ENCODE results near the gene NCKAP5.

NCKAP5 gene

GRCh38 chr2:133496501-133497269 lies 71.6 kb downstream of the NCKAP5 start:
- H3K4me3 ChIP-seq (ENCODE audit: low read depth, low read length), result no peak overlapping the region
- TF ChIP-seq CTCF (IDR thresholded peaks at IDR 0.05; ENCODE audit: insufficient read depth, low read depth, low read length, missing control alignments), result no peak
- DNase-seq (ENCODE audit: low read depth), result no peak

DNA sequence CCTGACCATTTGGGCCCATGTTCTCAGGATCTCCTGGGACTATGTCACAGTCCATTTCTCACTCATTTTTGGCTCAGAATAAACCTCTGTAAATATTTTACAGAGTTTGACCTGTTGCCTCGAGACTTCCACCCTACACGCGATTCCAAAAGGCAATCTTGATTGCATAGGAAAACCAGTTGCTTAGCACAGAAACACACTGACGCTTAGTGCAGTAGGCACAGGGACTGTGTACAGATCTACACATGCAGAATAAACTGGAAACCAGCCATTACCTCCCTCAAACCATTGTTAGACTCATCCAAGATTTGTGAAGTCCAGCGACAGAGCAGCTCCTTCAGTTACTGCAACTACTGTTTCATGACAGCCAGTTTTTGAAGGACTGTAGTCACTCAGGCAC lies 73.0 kb downstream of the NCKAP5 start:
- TF ChIP-seq CTCF (IDR thresholded peaks at IDR 0.05; ENCODE audit: insufficient read depth, low read depth, low read length, missing control alignments), result no peak
- no peak for DNase-seq (ENCODE audit: low read depth)
- no peak overlapping the region for H3K4me3 ChIP-seq (ENCODE audit: low read depth, low read length)

- H3K4me3 ChIP-seq (ENCODE audit: low read depth, low read length), result no peak overlapping the region
- no peak for DNase-seq (ENCODE audit: low read depth)
- TF ChIP-seq CTCF (IDR thresholded peaks at IDR 0.05; ENCODE audit: insufficient read depth, low read depth, low read length, missing control alignments), result no peak
Measured at GRCh38 chr2:133492719-133493380, 75.4 kb downstream of the NCKAP5 start.

GRCh38 chr2:133490411-133490980 lies 77.8 kb downstream of the NCKAP5 start:
- H3K4me3 ChIP-seq (ENCODE audit: low read depth, low read length), result no peak overlapping the region
- TF ChIP-seq CTCF (IDR thresholded peaks at IDR 0.05; ENCODE audit: insufficient read depth, low read depth, low read length, missing control alignments), result no peak
- no peak for DNase-seq (ENCODE audit: low read depth)

GRCh38 chr2:133489641-133490410 lies 78.4 kb downstream of the NCKAP5 start:
- TF ChIP-seq CTCF (IDR thresholded peaks at IDR 0.05; ENCODE audit: insufficient read depth, low read depth, low read length, missing control alignments), result no peak
- H3K4me3 ChIP-seq (ENCODE audit: low read depth, low read length), result no peak overlapping the region
- DNase-seq (ENCODE audit: low read depth), result no peak

GRCh38 chr2:133489146-133489545 lies 79.1 kb downstream of the NCKAP5 start:
- no peak for TF ChIP-seq CTCF (IDR thresholded peaks at IDR 0.05; ENCODE audit: insufficient read depth, low read depth, low read length, missing control alignments)
- H3K4me3 ChIP-seq (ENCODE audit: low read depth, low read length), result no peak overlapping the region
- DNase-seq (ENCODE audit: low read depth), result no peak

Data from GM12865 (cell line).